Ascending aorta (tissue), 2 donors: Measurements from ENCODE around the gene RPS6KA2. TPM values are rescaled to one million over a fixed set of nuclear protein-coding genes. Genes with fewer than 3 reads are reported as not detected.

Experiments used
- DNase-seq, 2 donors: peaks; one replicate each; pipeline ENCODE4 v3.0.0-alpha.2; 2019; ENCODE audit warnings: low spot score in 2 of 2
- H3K27ac ChIP-seq, 2 donors: fragments of 200-600 bp; sonication (generic); one replicate each; pipeline ENCODE4 v1.5.1; 2016 to 2017; ENCODE audit warnings: mild to moderate bottlenecking in 1 of 2
- H3K27me3 ChIP-seq: fragments of 200-600 bp; sonication (generic); one replicate; pipeline ENCODE4 v1.5.1; 2017
- H3K36me3 ChIP-seq, 2 donors: fragments of 200-600 bp; sonication (generic); one replicate each; pipeline ENCODE4 v1.5.1; 2016
- H3K4me1 ChIP-seq, 2 donors: fragments of 200-600 bp; sonication (generic); one replicate each; pipeline ENCODE4 v1.5.1; 2016 to 2017; ENCODE audit warnings: mild to moderate bottlenecking in 1 of 2
- H3K4me3 ChIP-seq, 2 donors: fragments of 200-600 bp; sonication (generic); one replicate each; pipeline ENCODE4 v1.5.1; 2016 to 2017; ENCODE audit warnings: mild to moderate bottlenecking in 1 of 2
- H3K9me3 ChIP-seq, 2 donors: fragments of 200-600 bp; sonication (generic); one replicate each; pipeline ENCODE4 v1.5.1; 2016
- CTCF ChIP-seq, 3 experiments: fragments of 200-600 bp in 2 of 3; fragments of 450-650 bp in 1 of 3; sonication (generic) in 2 of 3; IDR thresholded peaks; one replicate each; pipeline ENCODE4 v1.5.1; 2016 to 2019; ENCODE audit warnings: antibody characterized with exemption in 3 of 3, mild to moderate bottlenecking in 1 of 3, moderate library complexity in 1 of 3
- intact Hi-C: fragments of 100-400 bp; cut with DNase I; formaldehyde crosslinking; loops from one replicate; pipeline ENCODE4 v1.15.1; 2023
- total RNA-seq: library from RNA; depleted of rRNA; stranded (reverse); fragments of >200 nt; gene quantifications from one replicate; pipeline ENCODE4 v1.1.0, GENCODE V29; 2016

The RPS6KA2 gene
- total RNA-seq, 1 donor from 2014 or later, result 196 TPM

DNA sequence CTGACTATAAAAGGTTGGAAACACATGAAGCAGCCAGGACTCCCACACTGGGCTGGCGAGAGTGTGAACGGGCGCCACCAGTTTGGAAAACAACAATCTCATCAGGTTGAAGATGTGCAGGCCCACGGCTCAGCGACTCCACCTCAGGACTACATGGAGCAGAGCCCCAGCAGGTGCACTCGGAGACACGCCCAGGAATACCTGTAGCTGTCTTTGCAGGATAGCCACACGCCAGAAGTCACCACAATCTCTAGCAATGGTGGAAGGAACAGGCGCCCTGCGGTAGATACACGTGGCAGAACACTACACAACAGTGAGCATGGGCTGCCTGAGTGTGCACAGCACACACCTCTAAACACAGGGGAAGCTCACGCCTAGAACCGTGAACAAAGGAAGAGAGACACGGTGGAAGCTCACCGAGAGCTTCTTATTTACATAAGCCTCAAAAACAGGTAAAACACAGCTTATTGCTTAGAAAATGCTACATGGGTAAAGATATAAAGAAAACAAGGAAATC, 28.7 kb upstream of the RPS6KA2 start:
- Histone ChIP-seq H3K4me1 (no peaks in the 10 kb centered on the region), H3K27ac (no peak overlapping the region), H3K4me3 (no peak overlapping the region), H3K36me3 (no peaks in the 10 kb centered on the region), H3K27me3 (no peaks in the 10 kb centered on the region), H3K9me3 (no peaks in the 10 kb centered on the region)
- no peak for DNase-seq
- no peak for TF ChIP-seq CTCF (IDR thresholded peaks at IDR 0.05)
- intact Hi-C loops, result no loop called here

DNA sequence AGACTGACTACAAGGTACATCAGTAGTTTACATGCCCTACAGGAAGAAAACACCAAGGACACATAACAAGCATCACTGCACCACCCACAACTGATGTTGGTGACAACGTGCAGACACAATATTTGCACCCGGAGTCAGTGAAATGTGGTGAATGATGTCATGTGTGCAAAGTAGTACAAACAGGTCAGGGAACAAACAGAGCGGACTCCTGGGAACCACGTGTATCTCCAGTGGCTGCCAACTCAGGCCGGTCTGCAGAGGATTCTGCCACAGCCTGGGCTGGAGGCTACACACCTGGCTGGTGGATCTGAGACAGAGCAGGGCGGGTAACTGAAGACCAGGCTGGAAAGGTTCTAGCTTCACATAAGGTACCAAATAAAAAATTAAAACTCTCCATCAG, 28.2 kb upstream of the RPS6KA2 start:
- Histone ChIP-seq H3K27ac (no peak overlapping the region), H3K4me1 (no peaks in the 10 kb centered on the region), H3K27me3 (no peaks in the 10 kb centered on the region), H3K9me3 (no peaks in the 10 kb centered on the region), H3K4me3 (no peak overlapping the region), H3K36me3 (no peaks in the 10 kb centered on the region)
- TF ChIP-seq CTCF (IDR thresholded peaks at IDR 0.05), result no peak
- DNase-seq, result no peak
- intact Hi-C loops, result no loop called here

- intact Hi-C loops, result no loop called here
- no peak overlapping the region for H3K4me3 ChIP-seq
- no peaks in the 10 kb centered on the region for H3K9me3 ChIP-seq
- no peaks in the 10 kb centered on the region for H3K27me3 ChIP-seq
- H3K27ac ChIP-seq, result no peak overlapping the region
- DNase-seq, result no peak
- TF ChIP-seq CTCF (IDR thresholded peaks at IDR 0.05), result no peak
- no peaks in the 10 kb centered on the region for H3K36me3 ChIP-seq
- no peaks in the 10 kb centered on the region for H3K4me1 ChIP-seq
Measured at GRCh38 chr6:166654573-166654972, 27.5 kb upstream of the RPS6KA2 start.

DNA sequence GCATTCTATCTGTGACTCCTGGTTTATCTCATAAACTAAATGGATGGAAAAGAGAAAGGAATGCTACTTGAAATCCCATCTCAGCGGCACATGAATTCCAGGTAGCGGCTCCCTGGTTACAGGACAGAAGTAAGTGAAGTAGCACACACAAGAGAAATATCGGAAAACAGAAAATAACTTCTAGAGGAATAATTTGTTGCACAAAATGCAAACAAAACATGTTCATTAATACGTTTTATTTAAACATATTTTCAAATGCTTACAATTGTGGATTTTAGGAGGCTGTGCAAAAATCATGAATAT, 26.5 kb upstream of the RPS6KA2 start:
- intact Hi-C loops, result no loop called here
- TF ChIP-seq CTCF (IDR thresholded peaks at IDR 0.05), result no peak
- Histone ChIP-seq H3K9me3 (no peaks in the 10 kb centered on the region), H3K36me3 (no peaks in the 10 kb centered on the region), H3K27ac (no peak overlapping the region), H3K4me3 (no peak overlapping the region), H3K27me3 (no peaks in the 10 kb centered on the region), H3K4me1 (no peaks in the 10 kb centered on the region)
- no peak for DNase-seq

DNA sequence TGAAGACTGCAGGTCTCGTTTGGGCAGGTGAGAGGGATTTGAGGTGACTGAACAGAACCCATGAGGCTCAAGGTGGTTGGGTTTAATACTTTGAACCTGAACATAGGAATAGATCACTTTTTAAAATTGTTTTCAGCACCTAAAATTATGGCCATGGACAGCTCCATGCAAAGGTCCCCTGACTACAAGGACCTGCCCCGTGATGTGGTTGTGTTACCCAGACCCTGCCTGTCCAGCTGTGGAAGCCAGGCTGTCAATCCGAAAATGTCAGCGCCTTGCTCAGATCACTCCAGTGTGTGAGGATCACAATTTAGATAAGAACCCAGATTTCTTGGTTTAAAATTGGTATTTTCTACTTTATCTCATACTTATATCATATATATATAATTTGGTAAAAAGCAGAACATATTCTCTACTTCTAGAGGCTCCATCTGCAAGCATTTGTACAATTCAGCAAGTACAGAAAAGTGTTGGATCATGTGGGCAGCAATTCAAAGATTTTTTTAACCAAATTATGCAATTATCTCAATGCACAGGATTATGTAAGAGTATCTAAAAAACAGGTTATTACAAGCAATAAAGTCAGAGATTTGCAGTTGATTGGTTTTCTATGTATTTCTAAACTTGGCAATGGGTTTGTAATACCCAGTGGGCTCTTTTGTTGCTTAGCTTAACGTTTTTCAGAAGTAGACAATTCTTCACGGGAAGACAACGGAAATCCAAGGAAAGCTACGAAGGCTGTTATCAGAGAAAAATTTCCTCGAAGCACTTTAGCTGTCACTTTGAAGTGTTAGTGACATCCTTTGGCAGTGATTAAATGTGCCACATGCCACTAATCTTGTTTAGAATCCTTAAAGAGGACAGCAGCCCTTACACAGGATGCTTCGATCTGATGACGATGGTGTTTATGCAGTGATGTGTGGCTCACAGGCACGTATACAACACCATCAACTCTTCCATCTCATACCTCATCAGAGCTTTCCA, 24.1 kb upstream of the RPS6KA2 start:
- H3K9me3 ChIP-seq, result no peaks in the 10 kb centered on the region
- TF ChIP-seq CTCF (IDR thresholded peaks at IDR 0.05), result no peak
- intact Hi-C loops, result no loop called here
- no peaks in the 10 kb centered on the region for H3K36me3 ChIP-seq
- H3K4me3 ChIP-seq, result no peak overlapping the region
- H3K4me1 ChIP-seq, result no peaks in the 10 kb centered on the region
- no peaks in the 10 kb centered on the region for H3K27me3 ChIP-seq
- H3K27ac ChIP-seq, result no peak overlapping the region
- no peak for DNase-seq
